NCI-H82 (cell line): ENCODE results near the gene TTC7B.

Experiments
- DNase-seq: peaks from one replicate; lab custom pipeline; 2025; lab: John Stamatoyannopoulos, UW

Gene TTC7B

GRCh38 chr14:90575781-90576180, 240.4 kb downstream of the TTC7B start:
- no peak for DNase-seq

- no peak for DNase-seq
These were observed 240.9 kb downstream of the TTC7B start for GRCh38 chr14:90575336-90575735.

- DNase-seq: no peak
These were observed 241.8 kb downstream of the TTC7B start for GRCh38 chr14:90574188-90575131.

GRCh38 chr14:90573385-90574105, 242.7 kb downstream of the TTC7B start:
- DNase-seq: no peak

GRCh38 chr14:90572441-90573150, 243.6 kb downstream of the TTC7B start:
- DNase-seq: no peak

GRCh38 chr14:90571149-90571947, 244.9 kb downstream of the TTC7B start:
- no peak for DNase-seq

GRCh38 chr14:90570461-90570860, 245.8 kb downstream of the TTC7B start:
- no peak for DNase-seq

GRCh38 chr14:90569606-90570387, 246.4 kb downstream of the TTC7B start:
- DNase-seq: no peak

- DNase-seq: no peak
These were observed 247.0 kb downstream of the TTC7B start for GRCh38 chr14:90569201-90569600.

- no peak for DNase-seq
These were observed 247.8 kb downstream of the TTC7B start for GRCh38 chr14:90568405-90568804.

- no peak for DNase-seq
These were observed 248.2 kb downstream of the TTC7B start for GRCh38 chr14:90567991-90568390.

GRCh38 chr14:90567191-90567590, 249.0 kb downstream of the TTC7B start:
- DNase-seq: no peak

GRCh38 chr14:90566481-90566880, 249.7 kb downstream of the TTC7B start:
- DNase-seq: no peak

- no peak for DNase-seq
These were observed 251.7 kb downstream of the TTC7B start for GRCh38 chr14:90564496-90564895.

GRCh38 chr14:90562652-90563051, 253.6 kb downstream of the TTC7B start:
- DNase-seq: no peak

GRCh38 chr14:90561920-90562319, 254.3 kb downstream of the TTC7B start:
- DNase-seq: no peak

- no peak for DNase-seq
These were observed 255.2 kb downstream of the TTC7B start for GRCh38 chr14:90560991-90561390.

GRCh38 chr14:90560558-90560957, 255.7 kb downstream of the TTC7B start:
- no peak for DNase-seq

- no peak for DNase-seq
These were observed 256.3 kb downstream of the TTC7B start for GRCh38 chr14:90559811-90560492.

- no peak for DNase-seq
These were observed 257.1 kb downstream of the TTC7B start for GRCh38 chr14:90558983-90559590.
